HG03135 (cell line): ENCODE measurements around the gene GTPBP4.
A peak's percentile ranks its signal among the peaks of the same experiment; 100 is the strongest.

ENCODE experiments used
- ATAC-seq: cut with Tn5 transposase; IDR thresholded peaks from one replicate; pipeline ENCODE4 v1.9.1; 2021; ENCODE audit warnings: mild to moderate bottlenecking, moderate library complexity; ENCODE audit not compliant: unreplicated experiment

GTPBP4 gene

DNA sequence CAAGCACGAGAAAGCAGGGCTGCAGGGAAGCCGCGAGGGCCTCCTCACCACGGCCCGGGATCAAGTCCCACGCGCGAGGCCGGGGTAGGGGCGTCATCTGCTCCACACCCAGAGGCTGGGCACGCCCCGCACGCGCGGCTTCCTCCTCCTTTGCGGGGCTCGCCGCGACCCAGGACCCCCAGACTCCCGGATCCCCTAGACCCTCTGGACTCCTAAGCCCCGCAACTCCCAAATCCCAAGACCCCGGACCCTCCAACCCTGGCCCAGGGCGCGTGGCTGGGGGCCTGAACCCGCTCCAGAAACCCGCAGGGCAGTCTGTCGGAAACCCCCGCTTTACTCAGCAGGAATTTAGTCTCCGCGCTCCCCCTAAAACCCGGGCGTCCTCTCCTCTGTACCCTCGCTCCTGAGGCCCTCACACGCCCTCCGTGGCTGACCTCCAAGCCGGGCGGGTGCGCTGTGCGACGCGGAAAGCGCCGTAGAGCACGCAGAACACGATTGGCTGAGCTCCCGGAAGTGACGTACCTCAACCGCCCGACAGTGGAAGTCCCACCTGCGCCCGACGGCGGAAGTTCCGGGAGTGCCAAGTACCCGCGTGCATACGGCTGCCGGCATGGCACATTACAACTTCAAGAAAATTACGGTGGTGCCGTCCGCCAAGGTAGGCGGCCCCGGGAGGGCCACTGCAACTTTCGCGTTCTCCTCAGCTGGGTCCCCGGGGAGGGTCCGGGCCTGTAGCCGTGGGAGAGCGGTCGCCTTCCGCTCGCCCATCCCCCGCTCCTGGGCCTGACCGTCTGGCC, at the start of gene GTPBP4:
Gene GTPBP4 (plus strand): TSS at position 565 of the 797 bp plus-strand sequence. CDS start 46 bp downstream, at position 611.
- peak; percentile 94 for ATAC-seq

DNA sequence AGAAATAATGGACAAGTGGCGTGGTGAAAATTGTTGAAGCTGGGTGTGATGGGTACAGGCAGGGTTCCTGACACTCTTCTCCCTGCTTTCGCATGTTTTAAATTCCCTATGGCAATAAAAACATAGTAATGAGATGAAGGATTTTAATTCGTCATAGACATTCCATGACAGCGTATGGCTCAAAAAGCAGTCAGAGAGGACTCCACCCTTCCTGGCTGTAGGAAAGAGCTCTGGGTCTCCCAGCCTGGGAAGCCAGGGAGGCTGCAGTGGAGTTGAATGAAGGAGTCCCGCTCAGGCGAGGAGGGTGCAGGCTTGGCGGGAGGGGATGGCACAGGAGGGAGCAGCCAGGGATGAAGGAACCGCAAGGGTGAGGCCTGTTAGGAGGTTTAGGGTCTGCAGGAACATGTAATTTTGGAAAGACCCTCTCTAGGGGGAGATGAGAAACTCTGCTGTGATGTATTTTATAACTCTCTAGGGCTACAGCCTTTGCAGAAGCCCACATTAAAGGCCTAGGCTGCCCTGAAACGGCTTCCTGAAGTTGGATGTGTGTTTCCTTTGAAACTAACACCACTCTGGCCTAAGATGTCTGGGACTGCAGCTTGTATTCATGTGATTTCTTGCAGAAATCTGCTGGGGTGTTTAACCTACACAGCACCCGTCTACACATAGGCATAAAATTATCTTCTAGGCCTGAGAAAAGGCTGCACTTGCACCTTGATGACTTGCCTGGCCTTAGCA, 49.1 kb upstream of the GTPBP4 start:
- ATAC-seq, result no peak

DNA sequence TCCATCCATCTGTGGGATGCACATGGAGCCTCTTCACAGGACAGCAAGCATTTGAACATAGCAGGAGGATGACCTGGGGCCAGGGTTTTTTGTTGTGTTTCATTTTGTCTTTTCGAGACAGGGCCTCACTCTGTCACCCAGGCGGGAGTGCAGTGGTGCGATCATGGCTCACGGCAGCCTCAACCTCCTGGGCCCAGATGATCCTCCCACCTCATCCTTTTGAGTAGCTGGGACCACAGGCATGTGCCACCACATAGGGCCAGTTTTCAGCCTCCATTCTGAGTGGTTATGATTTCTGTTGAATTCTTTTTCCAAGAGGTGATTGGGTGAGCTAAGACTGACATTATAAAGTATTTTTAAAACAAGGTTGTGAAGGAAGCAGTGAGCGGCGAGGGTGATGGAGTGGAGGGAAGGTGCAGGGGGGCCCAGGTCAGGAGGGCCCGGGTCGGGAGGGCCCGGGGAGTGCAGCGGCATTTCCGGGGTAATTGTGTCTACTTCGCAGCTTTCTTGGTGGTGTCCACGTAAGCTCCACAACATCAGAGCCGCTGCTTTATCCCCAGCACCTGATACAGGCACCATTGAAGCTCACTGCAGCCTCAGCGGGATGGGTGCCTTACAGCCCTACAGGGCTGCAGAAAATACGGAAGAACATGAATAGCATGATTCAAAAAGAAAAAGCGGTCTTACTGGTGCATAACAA, 44.8 kb upstream of the GTPBP4 start:
- no peak for ATAC-seq

DNA sequence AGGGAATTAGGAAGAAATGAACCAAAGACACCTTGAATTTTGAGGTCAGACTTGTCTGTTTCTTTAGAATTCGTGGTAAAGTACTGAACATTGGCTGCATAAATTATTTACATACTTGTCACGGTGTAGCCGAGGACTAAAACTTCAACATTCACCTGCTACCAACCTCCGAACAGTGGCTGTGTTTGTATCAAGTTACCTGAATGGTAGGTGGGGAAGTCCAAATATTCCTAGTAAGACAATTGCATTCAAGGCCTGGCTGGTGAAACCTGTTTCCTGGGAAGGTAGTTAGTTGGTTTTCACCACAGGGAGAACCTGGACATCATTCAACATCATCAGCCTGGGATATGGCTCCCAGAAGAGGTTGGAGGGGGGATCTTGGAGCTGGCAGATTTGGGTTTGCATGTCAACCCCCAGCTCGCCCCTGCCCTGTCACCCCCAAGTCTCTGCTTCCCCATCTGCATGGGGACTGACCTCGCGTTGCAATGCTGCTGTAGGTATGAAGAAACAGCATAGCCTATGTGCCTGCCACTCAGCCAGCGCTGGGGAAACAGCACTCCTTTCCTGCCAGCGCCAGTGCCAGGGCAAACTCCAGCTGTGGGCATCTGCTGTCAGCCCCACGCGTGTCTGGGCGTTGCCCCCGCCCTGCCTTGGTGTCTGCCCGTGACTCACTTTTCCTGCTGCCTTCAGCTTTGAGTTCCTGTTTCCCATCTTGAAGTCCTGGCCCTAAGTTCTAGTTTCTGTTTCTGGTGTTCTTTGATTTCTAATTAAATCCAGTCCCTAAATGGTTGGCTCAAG, 44.0 kb upstream of the GTPBP4 start:
- no peak for ATAC-seq

DNA sequence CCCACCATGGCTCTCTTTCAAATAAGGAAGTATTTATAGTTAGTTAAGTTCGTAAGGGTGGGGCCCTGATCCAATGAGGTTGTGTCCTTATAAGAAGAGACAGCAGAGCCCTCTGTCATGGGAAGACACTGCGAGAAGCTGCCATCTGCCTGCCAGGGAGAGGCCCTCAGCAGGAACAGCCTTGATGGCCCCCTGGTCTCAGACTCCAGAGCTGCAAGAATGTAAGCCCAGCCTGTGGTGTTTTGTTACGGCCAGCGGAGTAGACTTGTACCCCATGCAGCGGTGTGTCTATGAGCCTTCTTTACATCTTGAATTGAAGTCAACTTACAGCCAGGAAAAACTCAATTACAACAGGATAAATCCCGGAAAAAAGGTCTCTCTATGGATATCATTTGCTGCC, 42.5 kb upstream of the GTPBP4 start:
- no peak for ATAC-seq

DNA sequence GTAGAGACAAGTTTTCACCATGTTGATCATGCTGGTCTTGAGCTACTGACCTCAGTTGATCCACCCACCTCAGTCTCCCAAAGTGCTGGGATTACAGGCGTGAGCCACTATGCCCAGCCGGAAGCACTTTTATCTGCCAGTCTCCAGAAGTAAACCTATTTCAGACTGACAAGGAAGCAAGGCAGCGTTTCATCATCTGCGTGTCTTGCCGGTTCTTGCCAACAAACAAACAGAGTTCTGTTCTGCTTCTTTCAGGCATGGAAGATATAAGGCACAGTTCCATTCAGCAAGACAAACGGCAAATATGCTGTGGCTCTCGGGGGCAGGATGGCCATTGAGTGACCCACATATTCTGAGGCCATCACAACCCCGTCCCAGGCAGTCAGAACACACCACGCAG, 41.2 kb upstream of the GTPBP4 start:
- no peak for ATAC-seq

DNA sequence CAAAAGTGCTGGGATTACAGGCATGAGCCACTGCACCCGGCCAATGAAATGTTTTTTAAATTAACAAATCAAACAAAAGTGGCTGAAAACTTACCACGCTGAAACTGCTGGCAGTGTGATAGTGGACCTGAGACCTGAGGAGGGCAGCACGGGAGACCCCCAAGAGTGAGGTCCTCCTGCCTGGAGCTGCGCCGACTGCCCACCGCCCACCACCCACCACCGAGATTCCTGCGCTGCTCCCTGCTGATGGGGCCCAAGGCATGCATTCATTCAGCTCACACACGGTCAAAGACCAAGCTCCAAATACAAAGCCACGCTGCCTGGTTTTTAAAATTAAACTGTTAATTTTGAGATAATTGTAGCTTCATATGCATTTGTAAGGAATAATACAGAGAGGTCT, 40.4 kb upstream of the GTPBP4 start:
- no peak for ATAC-seq

DNA sequence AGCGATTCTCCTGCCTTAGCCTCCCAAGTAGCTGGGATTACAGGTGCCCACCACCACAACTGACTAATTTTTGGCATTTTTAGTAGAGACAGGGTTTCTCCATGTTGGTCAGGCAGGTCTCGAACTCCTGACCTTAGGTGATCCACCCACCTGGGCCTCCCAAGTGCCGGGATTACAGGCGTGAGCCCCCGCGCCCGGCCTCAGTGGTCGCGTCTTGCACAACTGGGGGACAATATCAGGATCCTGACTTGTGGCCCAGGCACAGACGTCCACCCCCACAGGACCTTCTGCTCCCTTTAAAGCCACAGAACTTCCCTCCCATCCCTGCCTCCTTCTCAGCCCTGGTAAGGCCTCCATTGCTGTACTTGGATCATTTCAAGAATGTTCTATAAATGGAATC, 39.9 kb upstream of the GTPBP4 start:
- ATAC-seq, result no peak

DNA sequence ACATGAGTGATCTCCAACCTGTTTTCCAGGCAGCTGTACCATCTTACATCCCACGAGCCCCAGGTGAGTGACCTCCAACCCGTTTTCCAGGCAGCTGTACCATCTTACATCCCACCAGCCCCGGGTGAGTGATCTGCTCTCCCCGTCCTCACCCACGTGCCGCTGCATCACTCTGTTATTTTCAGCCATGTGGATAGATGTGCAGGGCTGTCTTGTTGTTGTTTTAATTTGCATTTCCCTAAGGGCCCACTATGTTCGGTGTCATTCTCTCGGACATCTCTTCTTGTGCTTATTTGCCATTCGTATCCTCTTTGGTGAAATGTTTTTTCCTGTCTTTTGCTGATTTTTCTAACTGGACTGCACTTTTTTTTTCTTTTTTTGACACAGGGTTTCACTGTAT, 38.8 kb upstream of the GTPBP4 start:
- ATAC-seq, result no peak

DNA sequence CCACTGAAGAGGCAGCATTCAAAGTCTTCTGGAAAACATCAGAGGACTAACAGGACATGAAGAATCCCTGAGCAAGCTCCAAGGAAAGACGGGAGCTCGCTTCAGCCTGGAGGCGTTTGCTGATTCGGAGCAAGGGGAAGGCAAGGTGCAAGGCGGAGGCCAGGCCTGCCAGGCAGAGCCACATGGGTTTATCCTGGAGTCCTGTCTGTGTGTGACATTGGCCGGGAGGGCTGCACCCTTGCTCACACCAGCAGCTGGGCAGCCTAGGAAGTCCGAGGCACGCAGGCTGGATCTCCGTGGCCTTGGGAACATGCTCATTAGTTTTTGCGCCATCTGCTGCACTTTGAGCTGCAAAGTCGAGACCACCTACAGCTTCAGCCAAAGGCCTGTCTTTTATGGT, 34.4 kb upstream of the GTPBP4 start:
- ATAC-seq, result no peak

DNA sequence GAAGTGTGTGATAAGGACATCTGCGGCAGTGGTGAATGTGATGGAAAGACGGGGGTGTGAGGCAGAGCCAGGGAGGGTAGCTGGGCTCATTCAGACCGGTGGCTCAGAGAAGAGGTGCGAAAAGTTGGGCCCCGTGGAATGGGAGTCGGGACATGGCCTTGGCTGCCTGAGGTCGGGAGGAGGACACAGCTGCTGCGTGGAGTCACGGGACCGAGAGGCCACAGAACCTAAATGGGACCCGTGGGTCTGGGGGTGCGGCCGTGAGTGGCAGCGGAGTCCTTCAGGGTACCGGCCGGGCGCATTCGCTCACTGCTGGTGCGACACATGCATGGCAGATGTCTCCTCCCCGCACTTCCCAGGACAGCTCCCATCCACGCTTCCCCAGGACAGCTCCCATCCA, 33.8 kb upstream of the GTPBP4 start:
- ATAC-seq, result no peak

DNA sequence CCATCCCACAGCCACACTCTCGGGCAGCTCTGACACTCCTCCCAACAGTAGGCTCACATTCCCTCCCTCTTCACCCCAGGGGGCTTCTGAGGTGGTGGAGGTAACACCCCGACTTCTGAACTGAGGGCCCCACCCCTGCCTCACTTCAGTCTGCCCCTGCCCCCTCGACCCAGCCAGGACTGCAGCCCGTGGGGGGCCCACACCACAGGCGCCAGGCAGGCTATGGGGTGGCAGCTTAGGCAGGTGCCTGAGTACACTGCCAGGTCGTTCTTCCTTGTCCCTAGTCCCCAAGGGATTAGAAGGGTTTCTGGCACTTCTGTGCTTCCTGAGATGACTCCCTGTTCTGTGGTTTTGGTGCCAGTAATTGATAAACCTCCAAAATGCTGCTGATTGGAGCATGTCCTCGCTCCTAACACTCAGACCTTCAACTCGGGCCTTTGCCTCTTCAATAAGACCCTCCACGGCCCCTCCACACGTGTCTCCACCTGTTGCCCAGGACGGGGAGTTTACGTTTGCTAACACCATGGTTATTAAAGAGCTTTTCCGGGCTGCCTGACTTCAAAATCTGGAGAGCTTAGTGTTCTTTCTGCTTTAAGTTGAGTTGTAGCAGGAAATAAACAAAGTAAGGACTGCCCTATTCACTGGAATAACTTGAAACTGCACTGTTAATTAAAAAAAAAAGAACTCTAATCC, 33.0 kb upstream of the GTPBP4 start:
- no peak for ATAC-seq

DNA sequence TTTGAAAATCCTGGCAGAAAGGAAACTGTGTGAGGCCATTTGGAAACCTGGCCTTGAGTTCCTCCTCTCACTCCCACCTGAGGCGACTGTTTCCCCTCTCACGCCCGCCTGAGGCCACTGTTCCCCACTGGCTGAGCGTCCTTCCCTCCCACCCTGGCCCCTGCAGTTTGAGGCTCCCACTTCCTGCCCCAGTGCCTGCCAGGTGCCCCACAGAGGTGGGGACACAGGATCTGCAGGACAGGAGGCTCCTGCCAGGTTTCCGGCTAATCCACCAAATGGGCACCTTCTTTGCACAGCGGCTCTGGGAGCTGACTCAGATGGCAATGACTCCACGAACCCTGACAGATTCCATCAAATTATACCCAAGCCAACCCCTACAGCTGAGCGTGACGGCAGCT, 32.4 kb upstream of the GTPBP4 start:
- no peak for ATAC-seq

DNA sequence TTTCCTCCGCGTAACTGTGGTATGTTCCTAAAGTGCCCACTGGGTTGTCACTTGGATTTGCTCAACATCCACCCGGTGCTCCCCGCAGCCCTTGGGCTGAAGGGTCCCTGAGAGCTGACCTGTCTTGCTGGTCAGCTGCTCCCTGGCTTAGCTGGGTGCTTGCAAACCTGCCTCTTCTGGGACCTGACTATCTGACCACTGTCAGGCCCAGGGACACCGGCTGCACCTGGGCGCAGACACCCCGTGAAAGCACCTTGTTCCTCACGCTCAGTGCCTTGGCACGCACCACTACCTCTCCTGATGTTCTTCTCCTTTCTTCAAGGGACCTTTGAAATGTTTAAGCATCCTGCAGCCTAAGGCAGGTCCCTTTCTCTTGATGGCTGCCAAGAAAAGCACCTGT, 30.1 kb upstream of the GTPBP4 start:
- no peak for ATAC-seq

DNA sequence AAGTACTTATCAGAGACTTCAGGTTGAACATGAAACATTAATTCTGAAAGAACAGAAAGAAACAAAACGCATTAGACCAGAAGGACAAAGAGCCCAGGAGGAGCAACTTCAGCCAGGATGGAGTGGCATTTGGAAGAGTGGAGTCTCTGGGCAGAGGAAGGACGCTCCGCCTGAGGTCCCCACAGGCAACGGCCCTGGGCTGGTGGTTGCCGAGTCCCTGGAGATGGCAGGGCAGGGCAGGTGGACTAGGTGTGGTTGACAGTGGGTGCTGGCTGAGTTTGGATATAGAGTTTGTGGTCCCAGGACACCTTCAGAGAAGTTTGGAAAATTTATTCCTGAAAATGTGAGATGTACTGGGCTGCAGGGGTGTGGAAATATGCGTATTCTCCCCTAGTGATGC, 29.4 kb upstream of the GTPBP4 start:
- no peak for ATAC-seq

DNA sequence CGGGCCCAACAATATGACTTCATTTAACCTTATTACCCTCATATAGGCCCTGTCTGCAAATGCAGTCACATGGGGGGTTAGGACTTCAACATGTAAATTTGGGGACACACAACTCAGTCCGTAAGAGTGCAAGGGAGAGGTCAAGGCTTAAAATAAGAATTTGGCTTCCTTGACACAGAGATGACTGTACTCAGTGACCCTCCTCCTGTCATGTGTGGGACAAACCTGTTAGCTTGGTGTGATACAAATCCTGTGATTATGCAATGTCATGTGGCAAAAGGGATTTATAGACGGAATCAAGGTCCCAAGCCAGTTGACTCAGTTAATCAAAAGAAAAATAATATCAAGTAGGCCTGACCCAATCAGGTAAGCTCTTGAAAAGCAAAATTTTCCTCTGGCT, 25.9 kb upstream of the GTPBP4 start:
- ATAC-seq, result no peak

DNA sequence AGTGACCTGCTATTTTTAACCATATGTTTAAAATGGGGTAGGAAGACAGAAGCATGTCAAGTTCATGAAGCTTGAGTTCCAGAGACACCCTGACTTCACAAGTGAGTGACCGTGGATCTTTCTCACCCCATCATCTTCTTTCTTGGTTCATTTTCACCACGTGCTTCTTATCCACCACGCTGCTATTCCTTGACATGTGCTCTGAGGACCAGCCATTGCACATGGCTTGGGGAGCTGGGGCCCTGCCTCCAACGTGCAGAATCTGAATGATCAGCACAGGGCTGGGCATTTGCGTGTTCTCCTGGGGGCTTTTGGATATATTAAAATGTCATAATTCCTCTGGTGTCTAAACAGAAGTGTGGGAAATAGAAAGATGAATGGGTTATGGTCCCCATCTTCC, 25.0 kb upstream of the GTPBP4 start:
- no peak for ATAC-seq

DNA sequence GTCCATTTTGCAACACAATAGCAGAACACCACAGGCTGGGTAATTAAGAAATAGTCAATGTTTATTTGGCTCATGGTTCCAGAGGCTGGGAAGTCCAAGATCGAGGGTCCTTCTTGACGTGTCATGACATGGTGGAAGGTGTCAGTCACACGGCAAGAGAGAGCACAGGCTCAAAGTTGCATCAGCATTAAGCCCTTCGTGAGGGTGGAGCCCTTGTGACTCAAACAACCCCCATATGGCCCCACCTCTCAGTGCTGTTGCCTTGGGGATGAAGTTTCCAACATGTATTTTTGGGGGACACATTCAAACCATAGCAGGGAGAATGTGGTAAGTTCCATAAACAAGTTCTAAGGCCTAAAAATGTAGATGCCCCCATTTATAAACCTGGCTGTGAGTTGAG, 24.6 kb upstream of the GTPBP4 start:
- no peak for ATAC-seq

DNA sequence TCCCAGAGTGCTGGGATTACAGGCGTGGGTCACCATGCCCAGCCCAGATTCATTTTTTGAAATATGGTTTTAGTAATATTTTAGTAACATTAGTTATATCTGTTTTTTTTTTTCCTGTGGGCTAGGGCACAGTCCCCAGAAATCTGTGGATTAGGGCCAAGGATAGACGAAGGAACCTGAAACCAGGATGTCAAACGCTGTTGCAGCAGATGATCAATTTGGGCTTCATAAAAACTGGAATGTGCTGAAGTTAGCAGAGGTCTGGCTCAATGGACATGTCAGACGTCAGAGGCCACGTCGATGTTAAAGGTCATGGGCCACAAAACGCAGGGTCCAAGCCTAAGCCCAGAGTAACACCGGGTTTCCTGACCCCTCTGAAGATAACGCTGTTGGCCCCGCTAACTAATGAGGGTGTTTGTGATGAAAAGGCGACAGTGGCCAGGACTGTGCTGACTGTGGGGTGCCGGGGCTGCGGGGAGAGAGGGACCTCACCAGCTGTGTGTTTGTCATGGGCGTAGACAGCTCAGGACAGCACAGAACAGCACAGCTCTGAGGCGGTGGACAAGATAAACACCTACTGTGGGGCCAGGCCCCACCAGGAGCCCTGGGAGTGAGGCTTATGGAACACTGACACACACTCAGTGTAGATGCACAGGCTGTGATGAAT, 23.8 kb upstream of the GTPBP4 start:
- no peak for ATAC-seq

DNA sequence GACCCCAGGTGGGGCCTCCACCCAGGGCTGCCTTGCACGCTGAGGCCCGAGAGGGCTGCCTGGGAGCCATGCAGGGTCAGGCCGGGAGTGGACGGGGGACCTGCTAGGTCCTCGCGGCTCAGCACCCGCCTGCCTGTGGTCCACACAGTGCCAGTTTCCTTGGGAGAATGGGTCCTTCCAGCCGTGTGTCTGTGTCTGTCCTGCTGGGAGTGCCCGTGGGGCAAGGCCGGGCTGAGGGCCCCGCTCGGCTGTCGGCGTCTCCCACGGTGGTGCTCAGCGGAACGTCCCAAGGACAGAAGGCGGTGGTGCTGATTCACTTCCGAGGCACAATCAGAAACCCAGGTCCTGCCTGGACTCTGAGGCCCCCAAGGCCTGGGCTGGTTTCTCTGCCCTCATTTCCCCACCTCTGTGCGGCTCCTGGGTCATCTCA, 23.2 kb upstream of the GTPBP4 start:
- ATAC-seq, result no peak
